IMR-90 (cell line): ENCODE data around the gene DEPDC5. TPM values are rescaled to one million over a fixed set of nuclear protein-coding genes. Genes with fewer than 3 reads are reported as not detected.

Experiments used
- ATAC-seq: fragments of 200-7000 bp; cut with Tn5 transposase; 2 replicates; pipeline ENCODE4 v1.9.1; 2020; ENCODE audit warnings: low read depth, mild to moderate bottlenecking, moderate library complexity
- BruUV-seq: library from RNA; stranded (reverse); fragments of 400-500 nt; replicated peaks from 2 replicates; lab custom pipeline; 2021; lab: Mats Ljungman, UMichigan
- CTCF ChIA-PET: fragments of 300-600 bp; formaldehyde crosslinking; extraction: SDS; loops from one replicate; lab custom pipeline; 2021; ENCODE audit warnings: antibody characterized with exemption; lab: Yijun Ruan, JAX
- POLR2A ChIA-PET: fragments of 300-600 bp; sonication (Branson Sonifier 250); formaldehyde crosslinking; loops from one replicate; lab custom pipeline; 2022; ENCODE audit warnings: antibody characterized with exemption; ENCODE audit not compliant: unreplicated experiment; lab: Charles Lee
- DNase-seq: peaks from one replicate; pipeline ENCODE4 v3.0.0; 2013
- H2AFZ ChIP-seq: replicated peaks from 2 replicates; pipeline ENCODE3; 2013; ENCODE audit warnings: low read length, mild to moderate bottlenecking; ENCODE audit not compliant: poor library complexity
- H2AK5ac ChIP-seq: 2 replicates; pipeline ENCODE4 v1.6.1; 2013; ENCODE audit warnings: low read depth, low read length, inconsistent platforms
- H2AK9ac ChIP-seq: replicated peaks from 2 replicates; pipeline ENCODE3; 2013; ENCODE audit warnings: mild to moderate bottlenecking, low read depth, low read length, moderate library complexity; ENCODE audit not compliant: poor library complexity
- H2BK120ac ChIP-seq: 2 replicates; pipeline ENCODE4 v1.6.1; 2013; ENCODE audit warnings: low read depth, low read length, inconsistent platforms
- H2BK15ac ChIP-seq: 3 replicates; pipeline ENCODE4 v1.6.1; 2013; ENCODE audit warnings: low read depth, low read length, inconsistent platforms
- H2BK20ac ChIP-seq: 2 replicates; pipeline ENCODE4 v1.6.1; 2013; ENCODE audit warnings: low read depth, mild to moderate bottlenecking, inconsistent platforms, low read length, moderate library complexity
- H2BK5ac ChIP-seq: 2 replicates; pipeline ENCODE4 v1.6.1; 2013; ENCODE audit warnings: mild to moderate bottlenecking, low read depth, low read length, inconsistent platforms; ENCODE audit not compliant: poor library complexity, severe bottlenecking
- H3K14ac ChIP-seq: replicated peaks from 2 replicates; pipeline ENCODE4 v1.6.1; 2013; ENCODE audit warnings: low read depth, low read length, inconsistent platforms
- H3K18ac ChIP-seq: 2 replicates; pipeline ENCODE4 v1.6.1; 2013; ENCODE audit warnings: low read depth, low read length, control low read depth
- H3K23ac ChIP-seq: 2 replicates; pipeline ENCODE4 v1.6.1; 2013; ENCODE audit warnings: low read depth, low read length, inconsistent platforms
- H3K27ac ChIP-seq: 2 replicates; pipeline ENCODE4 v1.5.1; 2013; ENCODE audit warnings: mild to moderate bottlenecking, control low read depth, low read length; ENCODE audit not compliant: insufficient read depth
- H3K27me3 ChIP-seq: 2 replicates; pipeline ENCODE4 v1.6.1; 2013; ENCODE audit warnings: low read length; ENCODE audit not compliant: control insufficient read depth, insufficient read depth
- H3K36me3 ChIP-seq: 2 replicates; pipeline ENCODE4 v1.6.1; 2013; ENCODE audit warnings: low read length, mixed read lengths; ENCODE audit not compliant: control insufficient read depth, insufficient read depth
- H3K4ac ChIP-seq: 2 replicates; pipeline ENCODE4 v1.6.1; 2013; ENCODE audit warnings: low read depth, low read length, inconsistent platforms
- H3K4me1 ChIP-seq: 2 replicates; pipeline ENCODE4 v1.6.1; 2013; ENCODE audit warnings: low read length, mixed read lengths; ENCODE audit not compliant: control insufficient read depth, insufficient read depth
- H3K4me2 ChIP-seq: 2 replicates; pipeline ENCODE4 v1.6.1; 2013; ENCODE audit warnings: low read depth, mild to moderate bottlenecking, control low read depth, low read length, moderate library complexity
- H3K4me3 ChIP-seq: 2 replicates; pipeline ENCODE4 v1.5.1; 2013; ENCODE audit warnings: low read depth, mild to moderate bottlenecking, control low read depth, low read length, moderate library complexity; ENCODE audit not compliant: insufficient read depth
- H3K56ac ChIP-seq: 2 replicates; pipeline ENCODE4 v1.6.1; 2013; ENCODE audit warnings: low read length, inconsistent platforms; ENCODE audit not compliant: insufficient read depth; ENCODE audit errors: extremely low read depth
- H3K79me1 ChIP-seq, 2 experiments: 2 replicates each; pipeline ENCODE4 v1.6.1; 2013; ENCODE audit warnings: low read length in 2 of 2, inconsistent platforms in 1 of 2, low read depth in 1 of 2
- H3K9ac ChIP-seq: 2 replicates; pipeline ENCODE4 v1.6.1; 2013; ENCODE audit warnings: low read depth, low read length, control low read depth
- H3K9me1 ChIP-seq: 2 replicates; pipeline ENCODE4 v1.6.1; 2013; ENCODE audit warnings: low read length, inconsistent platforms; ENCODE audit not compliant: insufficient read depth
- H3K9me3 ChIP-seq: 2 replicates; pipeline ENCODE4 v1.6.1; 2013; ENCODE audit warnings: low read length; ENCODE audit not compliant: control insufficient read depth, insufficient read depth
- H4K20me1 ChIP-seq: 2 replicates; pipeline ENCODE4 v1.6.1; 2013; ENCODE audit warnings: low read length, inconsistent platforms; ENCODE audit not compliant: insufficient read depth
- H4K5ac ChIP-seq: 2 replicates; pipeline ENCODE4 v1.6.1; 2013; ENCODE audit warnings: mild to moderate bottlenecking, low read depth, low read length, control low read depth
- H4K8ac ChIP-seq, 2 experiments: 2 replicates each; pipeline ENCODE4 v1.6.1; 2013; ENCODE audit warnings: low read depth in 2 of 2, low read length in 2 of 2, control low read depth in 1 of 2, inconsistent platforms in 1 of 2
- H4K91ac ChIP-seq: 2 replicates; pipeline ENCODE4 v1.6.1; 2013; ENCODE audit warnings: low read depth, low read length, inconsistent platforms; ENCODE audit not compliant: insufficient read depth
- BHLHE40 ChIP-seq: fragments of 150-350 bp; IDR thresholded peaks from 2 replicates; pipeline ENCODE4 v1.6.1; 2016; ENCODE audit warnings: mild to moderate bottlenecking, low read depth, low read length
- CEBPB ChIP-seq: IDR thresholded peaks from 2 replicates; pipeline ENCODE4 v1.6.1; 2012; ENCODE audit warnings: low read depth, low read length, improper control_type of control experiment
- CHD1 ChIP-seq: IDR thresholded peaks from 2 replicates; pipeline ENCODE4 v1.6.1; 2012; ENCODE audit warnings: low read depth, low read length, improper control_type of control experiment
- FOS ChIP-seq: fragments of 150-350 bp; IDR thresholded peaks from 2 replicates; pipeline ENCODE4 v1.6.1; 2016; ENCODE audit warnings: low read depth, low read length
- MAFK ChIP-seq: IDR thresholded peaks from 2 replicates; pipeline ENCODE4 v1.6.1; 2012; ENCODE audit warnings: low read depth, low read length, improper control_type of control experiment
- MAZ ChIP-seq: IDR thresholded peaks from 2 replicates; pipeline ENCODE4 v1.6.1; 2012; ENCODE audit warnings: low read depth, mild to moderate bottlenecking, low read length, improper control_type of control experiment, moderate library complexity, borderline replicate concordance
- POLR2A ChIP-seq: IDR thresholded peaks from 2 replicates; pipeline ENCODE4 v1.6.1; 2012; ENCODE audit warnings: mild to moderate bottlenecking, low read depth, low read length
- RAD21 ChIP-seq: IDR thresholded peaks from 2 replicates; pipeline ENCODE4 v1.6.1; 2012; ENCODE audit warnings: low read length, improper control_type of control experiment
- RCOR1 ChIP-seq: IDR thresholded peaks from 2 replicates; pipeline ENCODE4 v1.6.1; 2012; ENCODE audit warnings: mild to moderate bottlenecking, low read length, improper control_type of control experiment; ENCODE audit not compliant: insufficient replicate concordance
- RFX5 ChIP-seq: IDR thresholded peaks from 2 replicates; pipeline ENCODE4 v1.8.0; 2012; ENCODE audit warnings: low read depth, mild to moderate bottlenecking, low read length, moderate library complexity
- SMC3 ChIP-seq: fragments of 150-350 bp; IDR thresholded peaks from 2 replicates; pipeline ENCODE4 v1.6.1; 2016; ENCODE audit warnings: low read depth, mild to moderate bottlenecking, antibody characterized with exemption, low read length, moderate library complexity
- WGBS, 2 experiments: methylation state at CpG; one replicate each; pipeline versions ENCODE4 v1.1.5 to v1.1.7; 2013; ENCODE audit warnings: missing lambda C conversion rate in 2 of 2; ENCODE audit not compliant: insufficient read length in 1 of 2; ENCODE audit errors: extremely low coverage in 2 of 2; 5-methylcytosine and 5-hydroxymethylcytosine counted together
- dilution Hi-C: fragments of 300-500 bp; cut with HindIII; formaldehyde crosslinking; loops from one replicate; pipeline ENCODE4 v1.14.3; 2018; ENCODE audit warnings: low sequenced_read_pairs; ENCODE audit not compliant: unreplicated experiment
- in situ Hi-C: fragments of 300-500 bp; cut with MboI; formaldehyde crosslinking; loops from 3 replicates; pipeline ENCODE4 v1.14.3; 2019; ENCODE audit warnings: low sequenced_read_pairs, inconsistent platforms, mixed read lengths
- intact Hi-C: fragments of 100-400 bp; cut with micrococcal nuclease; formaldehyde crosslinking; loops from 2 replicates; pipeline ENCODE4 v1.10.0; 2022
- polyA plus RNA-seq, 3 experiments: library from polyadenylated mRNA; depleted of rRNA; stranded (reverse); fragments of >200 nt; gene quantifications; 2 replicates each; pipeline ENCODE4 v1.2.3, GENCODE V29; 2012; ENCODE audit warnings: low replicate concordance in 1 of 3
- total RNA-seq: library from RNA; depleted of rRNA; stranded (reverse); fragments of >200 nt; gene quantifications from 2 replicates; pipeline ENCODE4 v1.2.3, GENCODE V29; 2012
- TF ChIP-seq, protein P1 (sequence below): conservative IDR thresholded peaks from 2 replicates; pipeline ENCODE4 v1.5.1; 2012; ENCODE audit warnings: mild to moderate bottlenecking, low read depth, low read length, improper control_type of control experiment
- TF ChIP-seq, protein P2 (sequence below): fragments of 150-350 bp; IDR thresholded peaks from 2 replicates; pipeline ENCODE4 v1.6.1; 2016; ENCODE audit warnings: low read depth, mild to moderate bottlenecking, low read length, moderate library complexity, borderline replicate concordance
- TF ChIP-seq, protein P3 (sequence below): fragments of 150-350 bp; IDR thresholded peaks from 2 replicates; pipeline ENCODE4 v1.6.1; 2017; ENCODE audit warnings: mild to moderate bottlenecking, antibody characterized with exemption, low read length, low read depth

The DEPDC5 gene
- total and polyA plus RNA-seq, 2 of the 4 experiments (the other 2 are of a cell fraction), result 6.6 to 12.9 TPM

DNA sequence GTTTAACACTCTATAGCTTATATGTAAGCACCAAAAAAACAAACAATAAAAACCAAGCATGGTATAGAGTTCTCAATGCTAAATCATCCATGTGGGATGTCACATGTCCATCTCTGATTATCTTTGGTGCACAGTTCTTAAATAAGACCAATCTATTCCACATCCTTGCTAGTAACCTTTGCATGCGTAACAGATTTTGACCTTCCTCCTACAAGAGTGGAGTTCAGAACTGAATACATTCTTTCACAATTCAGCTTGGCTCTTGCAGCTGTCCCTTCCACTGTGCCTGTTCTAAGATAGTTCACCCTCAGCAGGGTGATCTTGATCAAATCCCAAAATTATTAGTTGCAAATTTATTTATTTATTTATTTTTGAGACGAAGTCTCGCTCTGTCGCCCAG lies 25.0 kb upstream of the DEPDC5 start:
- CTCF ChIA-PET, result no interaction called here
- Histone ChIP-seq H3K36me3 (peaks cover 12% of the 10 kb centered on the region; the same call in 1 of the 2 replicates), H2BK120ac (no peak overlapping the region), H3K27ac (no peak overlapping the region), H3K18ac (no peak overlapping the region), H2BK20ac (no peak overlapping the region), H3K9me3 (no peaks in the 10 kb centered on the region), H3K14ac (no peak overlapping the region), H3K23ac (no peak overlapping the region), H2BK5ac (no peak overlapping the region), H3K79me1 (peaks cover 33 to 67% of the 10 kb centered on the region in 2 experiments), H4K8ac (no peak overlapping the region), H3K9ac (no peak overlapping the region), H4K91ac (no peak overlapping the region), H2AK9ac (no peak overlapping the region), H2AK5ac (no peak overlapping the region), H4K5ac (no peak overlapping the region), H2AFZ (no peak overlapping the region), H3K27me3 (no peaks in the 10 kb centered on the region), H2BK15ac (no peak overlapping the region), H3K4me3 (no peak overlapping the region), H3K4me2 (no peak overlapping the region), H4K20me1 (peaks cover 9% of the 10 kb centered on the region), H3K4ac (no peak overlapping the region), H3K4me1 (peaks cover 2% of the 10 kb centered on the region; the same call in 1 of the 2 replicates), H3K56ac (no peak overlapping the region), H3K9me1 (0 out of 2 replicates have a peak, but pooled peaks cover 8% of the 10 kb centered on the region)
- dilution Hi-C loops (no loop called here), intact Hi-C loops (no loop called here), in situ Hi-C loops (no loop called here)
- no peak for TF ChIP-seq RCOR1
- no peak for TF ChIP-seq MAFK
- TF ChIP-seq CEBPB, result no peak
- TF ChIP-seq, protein P1, sequence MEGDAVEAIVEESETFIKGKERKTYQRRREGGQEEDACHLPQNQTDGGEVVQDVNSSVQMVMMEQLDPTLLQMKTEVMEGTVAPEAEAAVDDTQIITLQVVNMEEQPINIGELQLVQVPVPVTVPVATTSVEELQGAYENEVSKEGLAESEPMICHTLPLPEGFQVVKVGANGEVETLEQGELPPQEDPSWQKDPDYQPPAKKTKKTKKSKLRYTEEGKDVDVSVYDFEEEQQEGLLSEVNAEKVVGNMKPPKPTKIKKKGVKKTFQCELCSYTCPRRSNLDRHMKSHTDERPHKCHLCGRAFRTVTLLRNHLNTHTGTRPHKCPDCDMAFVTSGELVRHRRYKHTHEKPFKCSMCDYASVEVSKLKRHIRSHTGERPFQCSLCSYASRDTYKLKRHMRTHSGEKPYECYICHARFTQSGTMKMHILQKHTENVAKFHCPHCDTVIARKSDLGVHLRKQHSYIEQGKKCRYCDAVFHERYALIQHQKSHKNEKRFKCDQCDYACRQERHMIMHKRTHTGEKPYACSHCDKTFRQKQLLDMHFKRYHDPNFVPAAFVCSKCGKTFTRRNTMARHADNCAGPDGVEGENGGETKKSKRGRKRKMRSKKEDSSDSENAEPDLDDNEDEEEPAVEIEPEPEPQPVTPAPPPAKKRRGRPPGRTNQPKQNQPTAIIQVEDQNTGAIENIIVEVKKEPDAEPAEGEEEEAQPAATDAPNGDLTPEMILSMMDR, result no peak
- no peak for TF ChIP-seq RFX5
- no peak for TF ChIP-seq SMC3
- TF ChIP-seq BHLHE40, result no peak
- TF ChIP-seq, protein P2, sequence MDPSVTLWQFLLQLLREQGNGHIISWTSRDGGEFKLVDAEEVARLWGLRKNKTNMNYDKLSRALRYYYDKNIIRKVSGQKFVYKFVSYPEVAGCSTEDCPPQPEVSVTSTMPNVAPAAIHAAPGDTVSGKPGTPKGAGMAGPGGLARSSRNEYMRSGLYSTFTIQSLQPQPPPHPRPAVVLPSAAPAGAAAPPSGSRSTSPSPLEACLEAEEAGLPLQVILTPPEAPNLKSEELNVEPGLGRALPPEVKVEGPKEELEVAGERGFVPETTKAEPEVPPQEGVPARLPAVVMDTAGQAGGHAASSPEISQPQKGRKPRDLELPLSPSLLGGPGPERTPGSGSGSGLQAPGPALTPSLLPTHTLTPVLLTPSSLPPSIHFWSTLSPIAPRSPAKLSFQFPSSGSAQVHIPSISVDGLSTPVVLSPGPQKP, result no peak
- no peak for TF ChIP-seq RAD21
- no peak for TF ChIP-seq MAZ
- no peak for TF ChIP-seq FOS
- TF ChIP-seq, protein P3, sequence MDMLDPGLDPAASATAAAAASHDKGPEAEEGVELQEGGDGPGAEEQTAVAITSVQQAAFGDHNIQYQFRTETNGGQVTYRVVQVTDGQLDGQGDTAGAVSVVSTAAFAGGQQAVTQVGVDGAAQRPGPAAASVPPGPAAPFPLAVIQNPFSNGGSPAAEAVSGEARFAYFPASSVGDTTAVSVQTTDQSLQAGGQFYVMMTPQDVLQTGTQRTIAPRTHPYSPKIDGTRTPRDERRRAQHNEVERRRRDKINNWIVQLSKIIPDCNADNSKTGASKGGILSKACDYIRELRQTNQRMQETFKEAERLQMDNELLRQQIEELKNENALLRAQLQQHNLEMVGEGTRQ, result no peak
- no peak for TF ChIP-seq POLR2A
- no peak for TF ChIP-seq CHD1
- WGBS, 2 experiments, result 100% methylated on average over 1 of the region's 4 CpGs; no CpG with 5 or more reads in 1 of the 2 experiments
- POLR2A ChIA-PET, result no interaction called here
- ATAC-seq (no peak), DNase-seq (no peak)
- no TSS peak for BruUV-seq
